MM.1S (cell line): ENCODE measurements around the gene MPDZ.

ENCODE experiments used
- DNase-seq: peaks from one replicate; pipeline ENCODE4 v3.0.0-alpha.2; 2015
- H2AFZ ChIP-seq: fragments of 300-600 bp; sonication (generic); 2 replicates; pipeline ENCODE4 v1.6.0; 2016; ENCODE audit warnings: antibody characterized with exemption, low read length
- H3F3A ChIP-seq: fragments of 300-600 bp; sonication (generic); 2 replicates; pipeline ENCODE4 v1.6.1; 2016; ENCODE audit warnings: mild to moderate bottlenecking, antibody characterized with exemption, low read length, moderate library complexity, mixed read lengths; ENCODE audit not compliant: insufficient read depth
- H3K27ac ChIP-seq: fragments of 300-600 bp; sonication (generic); 2 replicates; pipeline ENCODE4 v1.5.1; 2016; ENCODE audit warnings: mild to moderate bottlenecking, low read length
- H3K27me3 ChIP-seq: fragments of 300-600 bp; sonication (generic); replicated peaks from 2 replicates; pipeline ENCODE4 v1.6.0; 2016; ENCODE audit warnings: low read length; ENCODE audit not compliant: insufficient read depth
- H3K36me3 ChIP-seq: fragments of 300-600 bp; sonication (generic); replicated peaks from 2 replicates; pipeline ENCODE4 v1.6.1; 2016; ENCODE audit warnings: mild to moderate bottlenecking, low read length, mixed read lengths; ENCODE audit not compliant: insufficient read depth
- H3K4me1 ChIP-seq: fragments of 300-600 bp; sonication (generic); 2 replicates; pipeline ENCODE4 v1.6.1; 2016; ENCODE audit warnings: low read length, mixed read lengths
- H3K4me2 ChIP-seq: fragments of 300-600 bp; sonication (generic); 2 replicates; pipeline ENCODE4 v1.6.0; 2016; ENCODE audit warnings: low read depth, low read length
- H3K4me3 ChIP-seq: fragments of 300-600 bp; sonication (generic); 2 replicates; pipeline ENCODE4 v1.5.1; 2016; ENCODE audit warnings: low read length, mixed read lengths
- H3K79me2 ChIP-seq: fragments of 300-600 bp; sonication (generic); 2 replicates; pipeline ENCODE4 v1.6.1; 2016; ENCODE audit warnings: mixed run types, low read length, mixed read lengths
- H3K9ac ChIP-seq: fragments of 300-600 bp; sonication (generic); 2 replicates; pipeline ENCODE4 v1.6.1; 2016; ENCODE audit warnings: low read length, mixed read lengths
- H3K9me2 ChIP-seq: fragments of 300-600 bp; sonication (generic); replicated peaks from 2 replicates; pipeline ENCODE4 v1.6.1; 2016; ENCODE audit warnings: mild to moderate bottlenecking, low read length, mixed read lengths; ENCODE audit not compliant: insufficient read depth
- H3K9me3 ChIP-seq: fragments of 300-600 bp; sonication (generic); replicated peaks from 2 replicates; pipeline ENCODE4 v1.6.1; 2016; ENCODE audit warnings: mild to moderate bottlenecking, low read length, mixed read lengths; ENCODE audit not compliant: insufficient read depth
- H4K20me1 ChIP-seq: fragments of 300-600 bp; sonication (generic); 2 replicates; pipeline ENCODE4 v1.6.1; 2016; ENCODE audit warnings: mild to moderate bottlenecking, low read length, moderate library complexity, mixed read lengths; ENCODE audit not compliant: insufficient read depth
- EZH2 ChIP-seq: fragments of 300-600 bp; sonication (generic); optimal IDR thresholded peaks from 2 replicates; pipeline ENCODE3; 2017; ENCODE audit warnings: low read depth, mild to moderate bottlenecking, antibody characterized with exemption, low read length, mixed read lengths
- EZH2phosphoT487 ChIP-seq: fragments of 300-600 bp; sonication (generic); IDR thresholded peaks from 2 replicates; pipeline ENCODE4 v1.6.1; 2018; ENCODE audit warnings: antibody characterized with exemption, low read length
- TF ChIP-seq, protein P1 (sequence below): fragments of 300-600 bp; sonication (generic); IDR thresholded peaks from 2 replicates; pipeline ENCODE4 v1.5.1; 2016; ENCODE audit warnings: antibody characterized with exemption, low read length, mixed read lengths

The MPDZ gene

DNA sequence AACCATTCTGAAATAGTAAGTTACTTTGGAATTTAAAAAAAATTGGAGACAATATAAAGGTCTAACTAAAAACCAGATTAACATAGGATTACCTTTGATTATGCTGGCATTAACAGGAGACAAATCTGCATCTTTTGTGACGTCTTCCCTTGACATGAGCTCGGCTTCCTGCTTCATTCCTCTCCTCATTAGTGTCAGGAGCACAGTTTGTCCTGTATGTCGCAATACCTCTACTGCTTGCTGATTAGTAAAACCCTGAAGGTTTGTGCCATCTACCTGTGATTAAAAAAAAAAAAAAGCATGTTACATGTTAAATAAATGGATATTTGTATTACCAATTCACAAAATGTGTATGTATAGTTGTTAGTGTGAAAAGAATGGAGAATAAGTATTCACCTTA, 73.7 kb downstream of the MPDZ start:
- no peaks in the 10 kb centered on the region for H3K36me3 ChIP-seq
- no peaks in the 10 kb centered on the region for H3K27me3 ChIP-seq
- H3K4me3 ChIP-seq, result no peak overlapping the region
- H3F3A ChIP-seq, result no peaks in the 10 kb centered on the region
- no peak overlapping the region for H3K9ac ChIP-seq
- H3K9me2 ChIP-seq, result no peaks in the 10 kb centered on the region
- no peaks in the 10 kb centered on the region for H3K4me1 ChIP-seq
- no peak for TF ChIP-seq EZH2phosphoT487
- TF ChIP-seq EZH2, result no peak
- TF ChIP-seq, protein P1, sequence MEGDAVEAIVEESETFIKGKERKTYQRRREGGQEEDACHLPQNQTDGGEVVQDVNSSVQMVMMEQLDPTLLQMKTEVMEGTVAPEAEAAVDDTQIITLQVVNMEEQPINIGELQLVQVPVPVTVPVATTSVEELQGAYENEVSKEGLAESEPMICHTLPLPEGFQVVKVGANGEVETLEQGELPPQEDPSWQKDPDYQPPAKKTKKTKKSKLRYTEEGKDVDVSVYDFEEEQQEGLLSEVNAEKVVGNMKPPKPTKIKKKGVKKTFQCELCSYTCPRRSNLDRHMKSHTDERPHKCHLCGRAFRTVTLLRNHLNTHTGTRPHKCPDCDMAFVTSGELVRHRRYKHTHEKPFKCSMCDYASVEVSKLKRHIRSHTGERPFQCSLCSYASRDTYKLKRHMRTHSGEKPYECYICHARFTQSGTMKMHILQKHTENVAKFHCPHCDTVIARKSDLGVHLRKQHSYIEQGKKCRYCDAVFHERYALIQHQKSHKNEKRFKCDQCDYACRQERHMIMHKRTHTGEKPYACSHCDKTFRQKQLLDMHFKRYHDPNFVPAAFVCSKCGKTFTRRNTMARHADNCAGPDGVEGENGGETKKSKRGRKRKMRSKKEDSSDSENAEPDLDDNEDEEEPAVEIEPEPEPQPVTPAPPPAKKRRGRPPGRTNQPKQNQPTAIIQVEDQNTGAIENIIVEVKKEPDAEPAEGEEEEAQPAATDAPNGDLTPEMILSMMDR, result no peak
- no peak overlapping the region for H3K27ac ChIP-seq
- no peak overlapping the region for H2AFZ ChIP-seq
- no peaks in the 10 kb centered on the region for H3K9me3 ChIP-seq
- no peak overlapping the region for H3K4me2 ChIP-seq
- no peak for DNase-seq
- H4K20me1 ChIP-seq, result no peaks in the 10 kb centered on the region
- no peaks in the 10 kb centered on the region for H3K79me2 ChIP-seq

DNA sequence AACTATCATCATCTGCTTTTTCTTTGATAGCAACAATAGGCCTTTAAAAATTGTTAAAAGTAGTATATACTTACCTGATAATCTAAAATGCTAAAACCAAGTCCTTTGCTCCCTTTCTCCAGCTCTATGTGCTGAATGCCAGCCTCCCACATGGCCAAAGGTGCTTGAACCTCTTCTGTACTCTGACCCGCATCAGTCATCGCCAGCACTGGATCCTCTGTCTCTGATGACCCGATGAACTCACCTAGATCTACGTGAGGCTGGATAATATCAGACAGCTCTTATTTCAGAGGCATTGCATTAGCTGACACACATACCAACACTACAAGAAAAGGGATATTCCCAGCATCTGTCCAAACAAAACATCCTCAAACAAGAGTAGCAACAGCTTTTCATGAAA, 89.5 kb downstream of the MPDZ start:
- DNase-seq, result no peak
- Histone ChIP-seq H3K9ac (no peak overlapping the region), H4K20me1 (no peaks in the 10 kb centered on the region), H3F3A (no peaks in the 10 kb centered on the region), H3K36me3 (no peaks in the 10 kb centered on the region), H3K9me3 (no peaks in the 10 kb centered on the region), H3K4me1 (no peaks in the 10 kb centered on the region), H3K4me2 (no peak overlapping the region), H2AFZ (no peak overlapping the region), H3K27ac (no peak overlapping the region), H3K9me2 (no peaks in the 10 kb centered on the region), H3K4me3 (no peak overlapping the region), H3K27me3 (no peaks in the 10 kb centered on the region), H3K79me2 (no peaks in the 10 kb centered on the region)
- no peak for TF ChIP-seq EZH2phosphoT487

DNA sequence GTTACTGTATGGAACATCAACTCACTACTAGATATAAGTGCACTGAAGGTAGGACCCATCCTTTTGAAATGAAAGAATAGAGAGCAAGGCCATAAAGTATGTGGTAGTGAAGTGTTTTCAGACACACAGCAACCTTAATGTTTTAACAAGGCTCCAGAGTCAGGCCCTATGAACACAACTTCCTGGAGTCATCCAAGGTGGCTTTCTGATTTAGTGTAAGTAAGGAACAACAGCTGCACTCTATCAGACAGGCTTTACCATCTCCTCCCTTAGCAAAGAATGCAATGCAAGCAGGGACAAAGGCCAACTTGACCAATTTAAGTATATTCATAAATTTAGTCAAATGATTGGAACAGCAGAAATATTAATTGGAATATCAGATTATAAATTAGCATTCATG, 90.1 kb downstream of the MPDZ start:
- Histone ChIP-seq H3F3A (no peaks in the 10 kb centered on the region), H3K9me3 (no peaks in the 10 kb centered on the region), H3K27me3 (no peaks in the 10 kb centered on the region), H3K4me1 (no peaks in the 10 kb centered on the region), H3K4me2 (no peak overlapping the region), H3K27ac (no peak overlapping the region), H3K79me2 (no peaks in the 10 kb centered on the region), H2AFZ (no peak overlapping the region), H3K9me2 (no peaks in the 10 kb centered on the region), H3K4me3 (no peak overlapping the region), H3K9ac (no peak overlapping the region), H4K20me1 (no peaks in the 10 kb centered on the region), H3K36me3 (no peaks in the 10 kb centered on the region)
- TF ChIP-seq EZH2phosphoT487 (no peak), EZH2 (no peak)
- TF ChIP-seq, protein P1, result no peak
- DNase-seq, result no peak

DNA sequence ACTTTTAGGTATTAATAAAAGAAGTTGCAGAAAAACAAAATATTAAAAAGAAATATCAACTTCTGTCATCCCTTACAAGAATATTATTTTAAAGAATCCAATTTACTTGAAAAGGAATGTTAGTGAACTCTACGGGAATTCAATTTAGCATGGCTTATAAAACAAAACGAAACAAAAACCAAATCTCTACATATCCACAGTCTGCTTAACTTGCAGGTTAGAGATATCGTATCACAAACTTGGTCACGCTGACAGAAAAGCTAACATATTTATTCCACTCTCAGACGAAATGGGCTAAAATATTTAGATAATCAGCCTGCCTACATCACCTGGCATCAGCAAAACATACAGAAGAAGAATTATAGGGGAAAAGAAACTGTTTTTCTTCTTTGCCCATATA, 92.7 kb downstream of the MPDZ start:
- H3K9me3 ChIP-seq, result no peaks in the 10 kb centered on the region
- H3K27me3 ChIP-seq, result no peaks in the 10 kb centered on the region
- H3K27ac ChIP-seq, result no peak overlapping the region
- DNase-seq, result no peak
- H3K36me3 ChIP-seq, result no peaks in the 10 kb centered on the region
- no peaks in the 10 kb centered on the region for H3F3A ChIP-seq
- H3K4me1 ChIP-seq, result no peaks in the 10 kb centered on the region
- no peaks in the 10 kb centered on the region for H3K79me2 ChIP-seq
- H3K4me3 ChIP-seq, result no peak overlapping the region
- H3K9me2 ChIP-seq, result no peaks in the 10 kb centered on the region
- TF ChIP-seq, protein P1, result no peak
- no peak for TF ChIP-seq EZH2phosphoT487
- TF ChIP-seq EZH2, result no peak
- no peaks in the 10 kb centered on the region for H4K20me1 ChIP-seq
- H3K4me2 ChIP-seq, result no peak overlapping the region
- no peak overlapping the region for H3K9ac ChIP-seq
- no peak overlapping the region for H2AFZ ChIP-seq
